Stimulated activated CD4-positive, alpha-beta T cell treated with anti-CD3 and anti-CD28 coated beads, TNF-alpha, amount 100 ng/mL, for 24 hours (primary cell): ENCODE data around the gene TSPAN31.

ENCODE experiments used
- DNase-seq, 3 experiments: peaks; one replicate each; pipeline ENCODE4 v3.0.0-alpha.2; 2020; ENCODE audit warnings: low read depth in 3 of 3

Gene TSPAN31

DNA sequence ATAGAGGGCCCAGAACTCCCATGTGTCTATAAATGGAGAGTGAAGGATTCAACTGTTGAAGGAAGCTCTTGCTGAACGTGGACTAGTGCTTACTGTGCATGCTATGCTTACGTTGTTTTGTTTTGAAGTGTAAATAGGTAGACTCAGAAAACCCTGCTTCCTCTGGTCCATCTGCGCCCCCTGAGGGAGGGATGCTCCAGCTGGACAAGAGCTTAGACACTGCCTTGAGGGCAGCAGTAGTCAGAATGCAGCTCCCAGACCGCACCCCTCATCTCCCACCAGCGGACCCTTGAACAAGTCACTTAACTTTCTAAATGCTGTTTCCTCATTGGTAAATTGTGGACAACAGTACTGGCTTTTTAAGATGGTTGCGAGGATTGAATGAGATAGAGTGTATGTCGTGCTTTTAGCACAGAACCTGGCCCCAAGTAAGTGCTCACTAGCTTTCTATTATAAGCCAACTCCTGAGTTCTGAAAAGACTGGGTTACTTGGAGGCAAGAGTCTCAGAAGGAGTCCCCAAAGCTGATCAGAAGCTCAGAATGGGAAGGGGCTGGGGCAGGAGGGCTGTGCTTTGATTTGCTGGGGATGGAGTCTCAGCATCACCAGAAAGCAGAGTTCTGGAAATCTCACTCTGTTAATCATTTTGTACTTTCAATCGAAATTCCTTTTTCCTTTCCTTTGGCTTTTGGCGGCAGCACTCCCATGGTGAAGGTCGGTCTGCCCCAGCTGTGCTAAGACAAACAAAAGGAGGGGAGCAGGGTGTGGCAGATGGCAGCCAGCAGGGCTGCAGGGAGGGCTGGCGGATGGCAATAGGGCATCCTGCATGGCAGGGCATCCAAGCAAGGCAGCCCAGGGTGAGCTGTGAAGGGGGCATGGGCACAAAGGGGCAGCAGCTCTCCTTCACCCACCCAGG is 21.9 kb upstream of the TSPAN31 start:
- DNase-seq: no peak

DNA sequence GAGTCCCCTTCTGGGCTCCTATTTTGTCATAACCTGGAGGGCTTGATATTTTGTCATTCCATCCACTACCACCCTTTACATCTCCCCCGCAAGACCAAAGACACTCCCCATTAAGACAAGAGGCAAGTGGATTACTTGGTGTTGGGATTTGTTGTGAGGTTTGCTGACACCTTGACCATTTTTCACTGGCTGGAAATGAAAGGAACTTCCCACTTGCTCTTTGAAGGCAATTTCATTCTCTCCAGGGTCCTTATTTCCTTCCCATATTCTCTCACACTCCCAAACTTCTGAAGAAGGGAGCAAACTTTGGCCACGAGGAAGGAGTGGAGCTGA is 21.2 kb upstream of the TSPAN31 start:
- DNase-seq: no peak

DNA sequence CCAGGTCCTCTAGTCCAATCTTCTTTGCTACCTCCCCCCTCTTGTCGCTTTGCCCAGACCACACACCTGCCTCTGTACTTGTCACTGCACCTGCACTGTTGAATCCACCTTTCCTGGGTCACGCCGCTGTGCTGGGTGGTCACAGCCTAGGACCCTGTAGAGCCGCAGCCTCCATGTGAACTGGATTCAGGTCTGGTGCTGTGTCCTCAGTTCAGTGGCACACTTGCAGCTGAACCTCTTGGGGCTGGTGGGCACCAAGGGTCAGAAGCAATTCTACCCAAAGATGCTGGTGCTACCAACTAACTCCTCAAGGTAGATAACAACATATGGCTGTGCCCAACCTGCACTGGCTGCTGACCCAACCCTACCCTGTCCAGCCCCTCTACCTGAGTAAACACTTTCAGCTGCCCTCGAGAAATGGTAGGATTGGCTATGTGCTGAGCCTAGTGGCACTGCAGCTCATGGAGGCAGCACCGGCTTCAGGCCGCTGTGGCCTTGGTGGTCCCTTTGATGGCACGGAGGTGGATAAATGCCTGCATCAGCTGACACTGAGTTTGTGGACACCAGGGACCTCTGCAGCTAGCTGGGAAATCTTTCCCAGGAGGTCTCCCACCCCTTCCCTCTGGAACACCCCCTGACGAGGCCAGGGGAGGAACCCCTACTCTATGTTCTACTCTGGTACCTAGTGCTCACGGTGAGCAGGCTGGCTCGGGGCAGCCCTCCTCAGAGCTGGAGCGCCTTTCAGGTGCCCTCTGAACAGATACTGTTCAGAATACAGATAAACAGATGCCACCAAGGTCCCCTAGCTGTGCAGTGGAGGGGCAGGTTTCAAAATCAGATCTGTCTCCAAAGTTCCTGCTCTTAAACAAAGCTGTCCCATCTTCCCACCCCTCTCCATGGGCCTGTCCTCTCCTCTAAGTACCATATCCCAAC is 20.6 kb upstream of the TSPAN31 start:
- DNase-seq: no peak

DNA sequence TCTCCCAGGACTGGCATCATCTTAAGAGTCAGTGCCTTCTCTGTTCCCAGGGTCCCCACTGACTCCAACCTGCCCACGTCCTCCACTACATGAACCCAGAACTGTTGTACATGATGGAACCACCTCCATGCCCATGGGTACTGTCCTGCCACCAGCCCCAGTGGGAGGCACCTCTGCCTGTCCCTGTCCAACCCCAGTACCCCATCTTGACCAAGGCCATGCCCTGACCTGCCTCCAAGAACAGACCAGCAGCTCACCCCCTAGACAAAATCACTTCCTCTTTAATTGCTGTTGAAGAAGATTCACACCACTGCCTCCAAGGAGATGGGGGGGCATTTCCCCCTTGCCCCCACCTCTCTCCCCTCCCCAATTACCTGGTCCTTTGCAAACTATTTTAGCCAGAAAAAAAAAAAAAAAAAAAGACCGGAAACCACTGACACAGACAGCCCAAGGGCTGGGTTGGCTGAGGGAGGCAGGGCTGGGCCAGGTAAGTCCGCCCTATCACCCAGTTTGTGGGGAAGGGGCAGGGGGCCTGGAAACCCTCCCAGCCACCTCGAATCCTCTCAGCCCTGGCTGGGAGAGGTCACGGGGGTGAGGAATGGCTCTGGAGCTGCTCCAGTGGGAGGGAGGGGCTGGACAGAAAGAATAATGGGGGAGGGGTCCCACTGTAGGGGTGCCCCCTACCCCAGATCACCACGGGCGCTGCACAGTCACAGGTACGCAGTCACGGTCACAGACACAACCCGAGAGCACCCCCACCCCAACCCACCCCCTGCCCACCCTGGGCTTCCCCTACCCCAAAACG is 19.7 kb upstream of the TSPAN31 start:
- no peak for DNase-seq

DNA sequence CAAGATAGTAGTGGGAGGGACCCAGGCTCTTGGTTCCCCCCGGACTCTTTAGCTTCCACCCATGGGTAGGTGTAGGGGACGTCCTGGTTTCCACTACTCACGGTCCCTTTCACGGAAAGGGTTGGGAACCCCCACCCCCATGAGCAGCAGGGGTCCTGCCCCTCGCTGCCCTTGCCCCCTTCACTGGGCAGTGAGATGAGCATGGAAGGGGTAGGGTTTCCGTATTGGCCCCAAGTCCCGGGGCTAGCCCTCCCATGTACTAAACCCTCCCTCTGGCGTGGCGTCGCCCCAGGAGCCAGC is 19.0 kb upstream of the TSPAN31 start:
- no peak for DNase-seq

DNA sequence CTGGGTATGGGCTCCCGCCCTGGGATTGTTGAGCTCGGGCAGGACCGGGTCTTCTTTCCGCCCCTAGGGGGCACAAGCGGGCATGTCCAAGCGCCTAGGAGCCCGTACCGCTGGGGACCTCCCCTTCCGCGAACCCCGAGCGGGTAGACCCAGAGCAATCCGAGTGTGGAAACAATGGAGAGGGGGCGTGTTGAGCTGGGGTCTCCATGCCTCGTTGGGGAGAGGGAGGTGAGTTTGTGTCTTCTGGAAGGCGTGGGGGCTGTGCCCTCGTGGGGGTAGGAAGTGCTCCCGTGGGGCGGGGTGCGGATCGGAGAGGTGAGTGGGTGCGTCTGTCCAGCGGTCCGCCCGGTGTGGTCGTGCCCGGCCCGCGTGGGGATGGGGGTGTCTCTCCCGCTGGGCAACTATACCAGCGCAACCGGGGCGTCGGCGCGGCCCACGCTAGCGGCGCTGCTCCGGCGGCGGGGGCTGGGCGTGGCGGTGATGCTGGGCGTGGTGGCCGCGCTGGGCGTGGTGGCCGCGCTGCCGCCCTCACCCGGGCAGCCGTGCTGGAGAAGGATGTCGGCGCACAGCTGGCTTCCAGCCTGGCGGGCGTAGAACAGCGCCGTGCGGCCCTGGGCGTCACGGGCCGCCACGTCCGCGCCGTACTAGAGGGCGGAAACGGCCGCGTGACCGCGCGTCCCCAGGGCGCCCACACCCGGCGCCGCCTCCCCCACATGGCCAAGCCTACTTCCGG is 18.5 kb upstream of the TSPAN31 start:
- DNase-seq: no peak

DNA sequence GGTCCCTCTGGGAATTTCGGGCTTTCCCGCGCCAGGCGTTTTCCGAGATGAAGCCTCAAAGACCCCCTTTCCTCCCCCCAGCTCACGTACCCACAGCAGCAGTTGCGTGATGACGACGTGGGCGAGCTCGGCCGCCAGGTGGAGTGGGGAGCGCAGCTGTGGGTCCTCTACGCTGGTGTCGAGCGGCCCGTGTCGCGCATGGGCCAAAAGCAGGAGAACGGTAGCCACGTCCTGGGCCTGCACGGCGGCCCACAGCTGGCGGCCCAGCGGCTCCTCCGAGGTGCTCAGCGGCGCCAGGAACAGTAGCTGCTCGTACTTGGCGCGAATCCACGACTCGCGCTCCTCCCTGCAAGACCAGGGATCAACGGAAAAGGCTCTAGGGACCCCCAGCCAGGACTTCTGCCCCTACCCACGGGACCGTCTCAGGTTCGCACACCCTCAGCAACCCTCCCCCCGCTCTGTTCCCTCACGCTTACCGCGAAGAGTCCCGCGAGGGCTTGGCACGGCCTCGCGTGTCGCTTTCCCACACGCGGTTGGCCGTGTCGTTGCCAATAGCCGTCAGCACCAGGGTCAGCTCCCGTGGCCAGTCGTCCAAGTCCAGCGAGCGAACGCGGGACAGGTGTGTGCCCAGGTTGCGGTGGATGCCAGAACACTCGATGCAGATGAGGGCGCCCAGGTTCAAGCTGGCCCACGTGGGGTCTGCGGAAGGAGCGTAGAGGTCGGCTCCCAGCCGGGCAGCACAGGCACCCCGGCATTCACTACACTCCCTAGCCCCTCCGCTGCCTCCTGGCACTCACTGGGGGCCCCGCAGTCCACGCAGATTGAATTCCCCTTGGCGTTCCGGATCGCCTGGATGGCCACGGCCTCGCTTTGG is 17.7 kb upstream of the TSPAN31 start:
- no peak for DNase-seq

DNA sequence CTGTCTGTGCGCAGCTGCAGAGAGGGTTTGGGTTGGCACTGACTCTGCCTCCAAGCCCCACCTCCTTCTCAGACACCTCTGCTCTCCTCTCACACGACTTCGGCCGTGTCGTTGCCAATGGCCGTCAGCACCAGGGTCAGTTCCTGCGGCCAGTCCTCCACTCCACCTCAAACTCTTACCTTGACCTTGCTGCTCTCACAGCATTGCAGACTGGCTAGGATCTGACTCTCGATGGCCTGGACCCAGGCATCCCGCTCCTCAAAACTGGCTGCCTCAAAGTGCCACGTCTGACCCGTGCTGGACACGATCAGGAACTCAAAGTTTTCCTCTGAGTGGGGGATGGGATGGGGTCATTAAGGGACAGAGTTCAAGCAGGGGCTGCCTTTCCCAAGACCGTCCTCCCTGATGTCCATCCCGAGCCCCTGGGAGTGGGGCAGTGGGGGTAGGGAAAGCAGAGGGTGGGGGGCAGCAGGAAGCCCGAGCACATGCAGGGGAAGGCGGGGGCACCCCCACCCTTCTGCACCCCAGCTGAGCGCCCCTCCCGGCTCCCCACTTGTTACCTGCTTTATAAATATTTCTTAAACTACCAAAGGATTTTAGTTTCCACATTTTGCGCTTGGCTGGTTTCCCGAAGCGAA is 17.0 kb upstream of the TSPAN31 start:
- DNase-seq: no peak

DNA sequence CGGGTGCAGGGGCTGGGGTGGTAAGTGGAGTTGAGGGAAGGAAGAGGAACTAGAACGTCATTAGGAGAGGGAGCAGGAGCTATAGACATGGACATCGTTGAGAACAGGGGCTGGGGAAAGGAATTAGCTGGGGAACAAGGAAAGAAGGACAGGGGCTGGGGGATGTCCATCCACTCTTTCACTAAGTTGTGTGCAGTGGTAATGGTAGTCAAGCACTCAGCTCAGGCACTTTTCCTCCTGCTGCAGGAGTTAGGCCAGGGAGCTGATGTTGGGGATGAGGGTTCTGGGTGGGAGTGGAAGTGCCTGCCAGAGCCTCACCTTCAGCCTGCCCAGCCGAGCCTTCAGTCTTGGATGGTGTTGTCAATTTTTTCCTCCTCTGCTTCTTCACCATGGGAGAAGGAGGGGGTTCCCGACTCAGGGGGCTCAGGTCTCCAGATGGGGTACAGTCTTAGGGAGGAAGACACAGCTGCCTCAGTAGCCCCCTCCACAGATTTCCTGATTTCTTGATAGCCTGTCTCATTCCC is 15.5 kb upstream of the TSPAN31 start:
- no peak for DNase-seq

DNA sequence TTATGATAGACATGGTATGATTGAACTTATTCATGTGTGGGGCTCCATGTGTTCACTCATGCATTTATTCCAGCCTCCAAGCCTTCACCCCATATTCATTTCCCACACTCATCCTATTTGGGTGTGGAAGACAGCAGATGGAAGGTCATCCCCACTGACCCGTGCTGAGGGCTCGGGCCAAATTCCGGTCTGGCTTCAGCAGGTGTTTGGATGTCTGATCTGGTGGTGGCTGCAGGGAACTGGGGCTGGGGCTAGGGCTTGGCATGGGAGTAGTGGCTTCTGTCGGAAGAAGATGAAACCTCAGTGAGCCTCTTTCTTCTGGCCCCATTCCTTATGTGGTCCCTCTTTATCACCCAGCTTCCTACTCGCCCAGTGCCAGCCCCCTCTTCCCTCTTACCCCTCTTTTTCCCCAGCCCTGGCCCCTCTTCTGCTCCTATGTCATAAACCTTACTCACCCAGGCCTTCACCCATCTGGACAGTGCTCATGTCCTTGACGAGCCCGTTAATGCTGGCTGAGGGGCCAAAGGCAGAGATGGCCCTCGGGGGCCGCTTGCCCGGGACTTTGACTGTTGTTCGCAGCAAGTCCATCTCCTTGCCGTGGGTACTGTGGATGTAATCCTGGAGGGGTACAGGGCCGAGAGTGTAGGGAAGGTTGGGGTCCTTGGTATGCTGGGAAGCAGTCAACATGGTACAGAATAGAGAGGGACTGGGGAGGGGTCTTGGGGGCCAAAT is 14.3 kb upstream of the TSPAN31 start:
- DNase-seq: no peak

DNA sequence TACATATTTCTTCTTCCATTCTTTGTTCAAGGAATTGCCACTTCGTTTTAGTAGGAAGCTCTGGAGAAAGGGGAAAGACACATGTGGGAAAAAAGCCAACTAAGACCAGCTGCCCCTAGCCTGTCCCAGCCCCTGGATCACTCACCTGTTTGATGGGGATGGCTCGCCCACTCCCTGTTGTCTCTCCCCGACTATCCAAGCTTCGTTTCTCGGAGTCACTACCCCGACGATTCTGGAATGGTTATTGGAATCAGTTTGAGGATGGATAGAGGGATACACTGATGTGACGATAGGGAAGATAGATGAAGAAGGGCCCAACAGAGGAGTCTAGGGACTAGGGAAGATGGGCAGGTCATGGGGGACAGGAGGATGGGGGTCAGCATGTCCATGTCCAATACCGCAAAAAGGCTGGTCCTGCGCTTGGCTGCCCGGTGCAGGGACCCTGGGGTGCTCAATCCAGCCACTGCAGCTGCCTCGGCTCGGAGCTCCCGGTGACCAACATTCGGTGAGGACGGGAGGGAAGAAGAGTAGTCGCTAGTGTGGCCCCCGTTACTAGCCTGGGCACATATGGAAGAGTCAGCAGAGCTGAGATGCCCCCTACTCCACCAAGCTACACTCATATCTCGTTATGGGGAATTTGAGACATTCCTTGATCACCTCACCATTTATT is 13.3 kb upstream of the TSPAN31 start:
- DNase-seq: no peak

DNA sequence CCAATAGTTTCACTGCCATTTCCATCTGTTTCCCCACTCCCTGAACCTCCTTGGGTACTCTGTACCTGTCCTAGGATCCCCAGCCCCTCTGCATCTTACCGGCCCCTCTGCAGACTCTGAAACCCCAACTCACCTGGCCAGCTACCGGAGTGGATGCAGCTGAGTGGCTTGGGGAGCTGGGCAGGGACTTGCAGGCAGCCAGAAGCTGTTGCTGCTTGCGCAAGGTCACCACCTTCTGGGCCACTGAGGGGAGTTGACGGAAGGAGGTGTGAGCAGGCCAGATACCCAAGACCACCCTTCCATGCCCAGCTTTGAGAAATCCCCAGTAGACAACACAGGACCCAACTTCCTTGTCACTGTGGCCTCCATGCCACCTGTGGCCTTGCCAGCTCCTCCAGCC is 12.6 kb upstream of the TSPAN31 start:
- DNase-seq: no peak

DNA sequence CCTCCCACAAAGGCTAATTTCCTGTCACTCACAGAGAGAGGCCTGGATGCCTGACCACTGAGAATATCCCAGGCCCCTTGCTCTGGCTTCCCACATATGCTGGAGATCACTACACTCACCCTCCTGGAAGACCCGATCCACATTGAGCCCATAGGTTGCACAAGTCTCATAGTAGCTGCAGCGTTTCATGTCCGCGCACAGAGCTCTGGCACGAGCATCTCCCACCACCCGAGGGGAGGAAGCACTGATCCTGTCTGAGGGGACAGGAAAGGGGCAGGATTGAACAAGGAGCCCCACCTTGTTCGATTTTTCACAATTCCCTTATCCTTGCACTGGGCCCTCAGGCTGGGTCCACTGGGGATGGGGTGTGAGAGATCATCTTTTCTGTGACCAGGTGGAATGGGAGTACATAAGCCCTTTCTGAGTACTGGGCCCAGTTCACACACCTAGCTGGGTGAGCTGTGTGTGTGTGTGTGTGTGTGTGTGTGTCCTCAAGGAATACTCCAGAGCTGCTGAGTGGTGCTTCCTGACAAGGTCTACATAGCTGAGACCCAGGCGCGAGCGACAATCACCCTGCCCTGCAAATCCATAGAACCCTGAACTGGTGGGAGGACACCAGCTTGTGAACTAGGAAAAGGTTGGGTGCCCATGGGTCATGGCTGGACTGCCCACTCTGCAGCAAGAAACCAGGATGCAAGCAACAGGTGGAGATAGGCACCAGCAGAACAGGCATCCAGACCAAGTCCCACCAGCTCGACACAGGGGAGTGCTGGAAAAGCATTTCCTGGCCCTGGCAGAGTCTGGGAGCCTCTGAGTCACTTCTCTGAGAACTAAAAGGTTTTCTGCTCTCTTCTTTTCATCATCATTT is 11.9 kb upstream of the TSPAN31 start:
- no peak for DNase-seq

DNA sequence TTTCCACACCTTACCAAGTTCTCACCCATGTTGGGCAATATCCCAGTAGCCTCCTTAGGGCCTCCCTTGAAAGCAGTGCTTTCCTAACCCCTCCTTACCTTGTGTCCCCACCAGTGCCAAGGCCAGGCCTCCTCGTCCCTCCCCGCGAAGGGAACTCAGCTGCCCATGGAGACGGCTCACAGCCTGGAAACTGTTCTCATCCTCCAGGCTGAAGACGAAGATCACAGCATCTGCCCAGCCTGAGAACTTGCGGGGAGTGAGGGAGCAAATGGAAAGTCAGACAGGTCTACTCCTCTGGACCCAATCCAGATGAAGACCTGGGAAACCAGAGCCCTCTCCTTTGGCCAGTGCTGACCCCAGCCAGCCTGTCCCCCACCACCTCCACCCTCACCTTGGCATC is 10.9 kb upstream of the TSPAN31 start:
- DNase-seq: no peak

DNA sequence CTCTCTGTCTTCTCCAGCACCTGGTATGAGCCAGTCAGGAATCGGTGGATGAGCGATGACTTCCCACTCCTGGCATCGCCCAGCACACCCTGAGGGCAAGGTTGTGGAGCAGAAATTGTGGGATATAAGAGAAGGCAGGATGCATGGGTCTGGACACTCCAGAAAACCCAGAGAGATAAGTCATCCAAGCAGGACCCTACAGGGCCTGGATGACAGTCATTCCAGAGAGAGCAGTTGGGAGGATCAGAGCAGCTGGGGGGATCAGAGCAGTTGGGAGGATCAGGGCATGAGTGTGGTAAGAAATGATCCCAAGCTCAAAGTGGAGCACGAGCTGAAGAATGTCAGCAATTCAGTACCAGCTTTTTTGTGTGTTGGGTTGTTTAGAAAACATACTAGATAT is 10.2 kb upstream of the TSPAN31 start:
- no peak for DNase-seq

DNA sequence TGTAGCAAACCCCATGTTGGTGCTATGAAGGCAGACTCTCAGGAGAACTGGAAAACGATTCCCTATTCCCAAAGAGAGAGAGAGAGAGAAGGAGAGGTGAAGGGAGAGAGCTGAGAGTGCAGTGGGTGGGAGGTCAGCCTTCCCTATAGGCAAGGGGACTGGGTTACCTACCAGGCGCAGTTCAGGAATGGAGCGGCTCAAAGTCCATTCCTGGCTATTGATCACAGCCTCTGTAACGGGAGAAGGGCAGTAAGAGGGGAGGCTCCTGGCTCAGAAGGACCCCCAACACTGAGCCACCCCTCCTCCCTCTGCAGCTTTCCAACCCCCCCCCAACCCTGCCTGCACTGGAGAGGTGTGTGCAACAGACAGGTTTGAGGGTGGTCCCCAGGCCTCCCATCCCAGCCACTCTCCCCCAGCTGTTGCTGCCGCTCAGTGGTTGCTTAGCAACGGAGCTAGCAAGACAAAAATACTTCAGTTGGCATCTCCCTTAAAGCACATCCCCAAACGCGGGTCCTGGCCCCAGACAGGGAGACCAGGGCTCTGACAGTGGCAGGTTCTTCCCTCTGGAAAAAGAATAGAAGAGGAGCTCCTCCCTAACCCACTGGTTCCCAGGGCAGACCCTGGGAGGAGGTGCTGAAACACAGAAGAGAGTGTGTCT is 9.5 kb upstream of the TSPAN31 start:
- no peak for DNase-seq
